Prostate gland (tissue), 2 donors: ENCODE data around the gene FNDC3B.

ENCODE experiments used
- CTCF ChIP-seq, 4 experiments: fragments of 200-600 bp in 2 of 4; fragments of 450-650 bp in 2 of 4; sonication (generic) in 2 of 4; IDR thresholded peaks; 1 replicate in 3 of 4; 2 replicates in 1 of 4; pipeline ENCODE4 v1.5.1; 2016 to 2019; ENCODE audit warnings: antibody characterized with exemption in 4 of 4, mild to moderate bottlenecking in 2 of 4, moderate library complexity in 2 of 4
- POLR2A ChIP-seq: fragments of 450-650 bp; IDR thresholded peaks from one replicate; pipeline ENCODE4 v1.6.1; 2016; ENCODE audit warnings: antibody characterized with exemption, mild to moderate bottlenecking

GRCh38 chr3:172218350-172219323, 179.3 kb downstream of the FNDC3B start:
- no peak for TF ChIP-seq POLR2A
- TF ChIP-seq CTCF (IDR thresholded peaks at IDR 0.05): no peak
